A549 treated with GW870086 at 1 μM for 4 hours (cell line): Measurements from ENCODE around the gene NKG7. TPM values are rescaled to one million over a fixed set of nuclear protein-coding genes. Genes with fewer than 3 reads are reported as not detected.

Experiments used
- total RNA-seq: library from RNA; stranded (reverse); fragments of 200-300 nt; extraction: Qiagen RNA extraction; gene quantifications from 5 replicates; pipeline ENCODE4 v1.2.3, GENCODE V29; 2022; ENCODE audit warnings: low read depth

The NKG7 gene, protein sequence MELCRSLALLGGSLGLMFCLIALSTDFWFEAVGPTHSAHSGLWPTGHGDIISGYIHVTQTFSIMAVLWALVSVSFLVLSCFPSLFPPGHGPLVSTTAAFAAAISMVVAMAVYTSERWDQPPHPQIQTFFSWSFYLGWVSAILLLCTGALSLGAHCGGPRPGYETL
- total RNA-seq: not detected in 5 replicates

DNA sequence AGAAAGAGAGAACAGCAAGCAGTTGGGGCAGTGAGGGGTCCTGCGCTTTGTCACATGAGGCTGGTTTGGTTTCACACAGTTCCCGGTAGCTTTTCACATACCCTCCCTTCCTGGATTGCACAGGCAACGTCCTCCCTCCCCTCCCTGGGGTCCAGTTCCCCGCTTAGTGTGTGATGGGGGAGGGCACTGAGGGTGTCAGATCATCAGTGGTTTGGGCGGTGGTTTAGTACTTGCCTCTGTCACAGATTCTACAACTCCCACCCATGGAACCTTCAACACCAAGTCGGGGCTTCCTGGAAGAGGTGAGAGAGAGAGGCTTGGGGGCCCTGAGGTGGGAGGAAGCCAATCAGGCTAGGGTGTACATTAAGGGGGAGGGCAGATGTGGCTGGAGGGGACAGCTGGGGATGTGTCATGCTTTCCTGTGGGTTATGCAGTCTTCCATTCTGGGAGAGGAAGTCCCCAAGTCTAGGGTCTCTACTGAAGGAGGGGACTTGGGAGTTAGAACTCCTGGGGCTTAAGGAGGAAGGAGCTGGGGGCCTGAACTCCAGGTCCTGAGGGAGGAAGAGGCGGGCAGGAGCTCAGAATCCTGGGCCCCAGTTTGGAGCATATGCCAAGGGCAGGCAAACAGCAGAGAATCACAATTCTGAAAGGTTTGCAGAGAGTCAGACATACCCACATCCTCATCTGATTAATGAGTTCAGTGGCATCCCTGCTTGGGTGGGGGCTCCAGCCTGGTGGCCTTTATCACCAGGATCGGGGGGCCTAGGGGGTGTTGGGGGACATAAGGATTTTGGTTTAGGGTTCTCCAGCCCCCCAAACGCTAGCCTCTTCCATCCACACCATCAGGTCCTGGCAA, at the start of gene NKG7:
TSS of gene NKG7 (minus strand) at position 6 of the 856 bp plus-strand sequence. CDS start 119 bp downstream, outside the sequence.

DNA sequence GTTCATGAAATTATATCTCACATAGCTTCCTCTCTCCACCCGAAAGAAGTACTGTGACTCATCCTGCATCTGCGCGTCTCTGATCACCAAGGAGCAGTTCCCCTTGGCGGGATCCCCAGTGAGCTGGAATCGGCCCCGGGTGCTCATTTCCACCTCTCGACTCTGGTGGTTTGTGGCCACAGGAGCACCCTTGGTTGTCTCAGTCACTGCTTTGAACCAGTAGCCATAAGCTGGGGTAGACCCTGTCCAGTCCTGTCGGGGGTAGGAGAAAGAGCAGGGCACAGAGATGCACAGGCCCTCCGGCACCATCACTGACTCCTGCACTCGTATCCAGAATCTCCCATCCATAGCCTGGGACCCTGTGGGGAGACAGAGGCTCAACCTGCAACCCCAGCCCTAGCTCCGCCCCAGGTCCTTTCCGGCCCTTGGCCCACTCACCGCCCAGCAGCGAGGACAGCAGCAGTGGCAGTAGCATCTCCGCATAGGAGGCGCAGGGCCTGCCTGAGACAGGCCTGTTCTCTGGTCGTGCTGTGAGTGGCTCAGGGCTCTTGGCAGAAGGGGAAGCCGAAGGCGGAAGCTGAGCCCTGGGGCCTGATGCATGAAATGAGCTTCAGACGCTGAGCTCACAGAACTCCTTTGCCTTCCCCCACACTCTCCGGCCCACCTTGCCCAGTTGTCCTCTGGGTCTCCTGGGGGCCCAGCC, 44.8 kb upstream of the NKG7 start, which contains the start of gene SIGLEC10:
TSS of gene SIGLEC10 (minus strand) at position 536 of the 703 bp plus-strand sequence. CDS start at position 475, 61 bp downstream.

DNA sequence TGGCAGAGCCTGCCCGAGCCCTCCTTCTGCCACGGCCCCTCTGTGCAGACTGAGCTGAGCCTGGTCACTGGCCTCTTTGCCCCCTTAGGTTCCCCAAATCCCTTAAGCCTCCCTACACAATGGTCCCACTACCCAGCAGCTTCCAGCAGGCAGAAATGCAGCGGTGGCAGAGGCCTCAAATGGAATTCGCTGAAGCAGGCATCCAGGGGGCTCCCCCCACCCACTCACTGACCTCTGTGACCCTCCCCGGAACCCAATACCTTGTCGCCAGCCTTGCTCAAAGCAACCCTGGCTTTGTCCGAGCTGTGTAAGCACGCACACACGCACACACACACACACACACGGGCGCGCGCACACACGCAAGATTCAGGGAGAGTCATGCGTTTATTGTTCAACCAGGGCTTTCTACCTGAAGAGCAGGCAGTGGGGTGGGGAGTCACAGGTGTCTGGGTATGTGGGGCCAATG, 15.5 kb upstream of the NKG7 start, which contains the start of gene LIM2:
TSS of gene LIM2 (minus strand) at position 51 of the 466 bp plus-strand sequence. CDS start 531 bp downstream, outside the sequence.

DNA sequence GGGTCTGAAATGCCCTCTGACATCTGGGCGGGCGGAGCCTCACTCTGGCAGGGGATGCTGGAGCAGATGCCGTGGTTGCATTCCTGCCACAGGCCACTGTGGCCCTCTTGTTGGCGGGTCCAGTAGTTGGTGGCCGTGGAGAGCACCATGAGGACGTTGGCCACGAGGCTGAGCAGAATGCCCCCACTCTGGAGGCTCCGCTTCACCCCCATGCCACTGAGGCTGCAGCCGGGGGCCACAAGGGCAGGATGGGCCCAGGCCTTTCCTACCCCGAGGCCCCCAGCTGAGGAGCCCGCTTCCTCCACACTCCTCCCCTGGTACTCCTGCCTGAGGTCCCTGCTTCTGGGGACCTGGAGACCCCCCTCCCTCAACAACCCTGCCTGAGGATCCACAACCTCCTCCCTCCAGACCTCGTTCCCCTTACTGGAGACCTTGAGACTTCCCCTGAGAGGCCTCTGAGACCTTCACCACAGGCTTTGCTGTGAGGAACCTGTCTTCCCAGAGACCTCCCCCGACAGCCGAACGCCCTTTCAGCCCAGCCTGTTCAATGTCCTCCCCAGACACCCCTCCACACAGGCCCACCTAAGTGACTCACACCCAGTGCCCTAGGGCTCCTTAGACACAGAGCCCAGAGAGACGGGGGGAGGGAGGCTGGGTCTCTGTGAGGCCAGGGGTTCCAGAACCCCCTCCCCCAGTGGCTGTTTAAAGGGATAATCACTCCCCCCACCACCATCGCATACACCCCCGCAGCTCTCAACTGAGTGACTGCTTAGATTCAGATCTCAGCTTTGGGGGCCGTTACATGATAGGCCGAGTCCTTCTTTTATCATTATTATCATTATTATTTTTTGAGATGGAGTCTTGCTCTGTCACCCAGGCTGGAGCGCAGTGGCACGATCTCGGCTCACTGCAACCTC, 3.8 kb downstream of the NKG7 start, which contains the start of gene CLDND2:
TSS of gene CLDND2 (minus strand) at position 638 of the 917 bp plus-strand sequence. CDS start at position 212, 426 bp downstream.

DNA sequence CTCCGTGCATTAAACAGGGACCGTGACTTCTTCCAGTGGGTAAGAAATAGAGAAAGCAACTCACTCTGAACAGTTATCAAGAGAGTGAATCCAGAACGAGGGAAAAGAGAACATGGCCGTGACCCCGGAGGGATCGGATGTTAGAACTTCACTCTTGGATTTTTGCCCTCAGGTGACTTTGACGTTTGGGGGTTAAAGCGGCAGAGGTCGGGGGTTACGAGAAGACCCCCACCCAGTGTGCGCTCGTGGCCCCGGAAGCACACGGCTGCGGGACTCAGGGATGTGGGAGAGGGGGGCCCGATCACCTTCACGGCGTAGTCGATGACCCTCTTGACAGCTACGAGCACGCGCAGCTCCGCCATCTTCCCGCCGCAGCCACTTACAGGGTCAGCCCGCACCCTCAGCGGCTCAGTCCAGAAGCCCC, 6.5 kb downstream of the NKG7 start, which contains the start of gene ETFB:
TSS of gene ETFB (minus strand) at position 424 of the 424 bp plus-strand sequence. CDS start at position 362, 62 bp downstream.

DNA sequence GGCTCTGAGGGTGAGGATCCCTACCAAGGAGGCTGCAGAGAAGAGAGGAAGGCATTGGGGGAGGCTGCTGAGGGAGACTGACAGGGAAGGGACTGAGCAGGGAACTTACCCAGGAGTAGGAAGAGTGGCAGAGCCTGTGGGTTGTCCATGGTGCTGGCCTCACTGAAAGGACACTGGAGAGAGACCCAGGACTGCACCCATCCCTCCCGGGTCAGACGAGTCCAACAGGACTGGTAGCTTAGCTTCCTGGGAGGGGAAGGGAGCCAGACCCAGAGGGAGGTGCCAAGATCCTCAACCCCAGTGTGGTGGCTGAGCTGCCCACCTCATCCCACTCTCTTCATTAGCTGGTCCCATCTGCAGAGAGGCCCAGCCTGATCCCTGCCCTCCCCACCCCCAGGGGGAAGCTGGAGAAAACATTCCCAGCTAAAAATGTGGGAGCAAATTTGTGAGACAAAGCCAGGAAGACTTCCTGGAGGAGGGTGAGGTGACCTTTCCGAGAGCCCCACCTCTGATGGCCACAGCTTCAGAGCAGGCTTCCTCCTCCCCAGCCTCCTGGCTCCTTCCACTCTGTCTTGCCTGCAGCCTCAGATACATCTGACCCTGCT, 30.4 kb downstream of the NKG7 start, which contains the start of gene VSIG10L:
TSS of gene VSIG10L (minus strand) at position 164 of the 605 bp plus-strand sequence. CDS start at position 149, 15 bp downstream.

Other genes starting within 250 kb of the NKG7 start
- gene SIGLEC9, start 247.7 kb downstream of the NKG7 start, total RNA-seq: 0.06 to 0.08 TPM in 2 of 5 replicates, not detected in the others
- gene SIGLEC7, start 230.4 kb downstream of the NKG7 start, total RNA-seq: not detected in 5 replicates
- not detected in 5 replicates for gene CD33, start 147.6 kb downstream of the NKG7 start, total RNA-seq
- gene SIGLECL1, start 121.6 kb downstream of the NKG7 start, total RNA-seq: not detected in 5 replicates
- gene IGLON5, start 61.0 kb downstream of the NKG7 start, total RNA-seq: 0.06 to 0.08 TPM (median 0.06 TPM) in 3 of 5 replicates, not detected in the others
- gene VSIG10L, start 30.5 kb downstream of the NKG7 start, total RNA-seq: 10.7 to 14.9 TPM (median 14.4 TPM) in 5 replicates
- 234 to 272 TPM (median 249 TPM) in 5 replicates for gene ETFB, start 6.3 kb downstream of the NKG7 start, total RNA-seq
- 5.1 to 14.5 TPM (median 12.4 TPM) in 5 replicates for gene CLDND2, start 3.7 kb downstream of the NKG7 start, total RNA-seq
- gene LIM2, start 15.3 kb upstream of the NKG7 start, total RNA-seq: not detected in 5 replicates
- gene C19orf84, start 17.9 kb upstream of the NKG7 start, total RNA-seq: not detected in 5 replicates
- 0.08 TPM in 1 of 5 replicates, not detected in the others for gene SIGLEC10, start 45.0 kb upstream of the NKG7 start, total RNA-seq
- gene SIGLEC8, start 85.8 kb upstream of the NKG7 start, total RNA-seq: not detected in 5 replicates
- gene CEACAM18, start 105.9 kb upstream of the NKG7 start, total RNA-seq: not detected in 5 replicates
- gene SIGLEC12, start 129.1 kb upstream of the NKG7 start, total RNA-seq: not detected in 5 replicates
- not detected in 5 replicates for gene SIGLEC6, start 159.0 kb upstream of the NKG7 start, total RNA-seq
- gene ZNF175, start 198.6 kb upstream of the NKG7 start, total RNA-seq: 2.8 to 5.1 TPM (median 4.3 TPM) in 5 replicates